Stimulated activated CD4-positive, alpha-beta T cell treated with anti-CD3 and anti-CD28 coated beads, Interleukin-4, amount 100 ng/mL, for 48 hours (primary cell): Measurements from ENCODE around the gene VSIG2.

Experiments
- DNase-seq, 2 donors: peaks; one replicate each; pipeline ENCODE4 v3.0.0-alpha.2; 2020; ENCODE audit warnings: low read depth in 2 of 2

The VSIG2 gene

DNA sequence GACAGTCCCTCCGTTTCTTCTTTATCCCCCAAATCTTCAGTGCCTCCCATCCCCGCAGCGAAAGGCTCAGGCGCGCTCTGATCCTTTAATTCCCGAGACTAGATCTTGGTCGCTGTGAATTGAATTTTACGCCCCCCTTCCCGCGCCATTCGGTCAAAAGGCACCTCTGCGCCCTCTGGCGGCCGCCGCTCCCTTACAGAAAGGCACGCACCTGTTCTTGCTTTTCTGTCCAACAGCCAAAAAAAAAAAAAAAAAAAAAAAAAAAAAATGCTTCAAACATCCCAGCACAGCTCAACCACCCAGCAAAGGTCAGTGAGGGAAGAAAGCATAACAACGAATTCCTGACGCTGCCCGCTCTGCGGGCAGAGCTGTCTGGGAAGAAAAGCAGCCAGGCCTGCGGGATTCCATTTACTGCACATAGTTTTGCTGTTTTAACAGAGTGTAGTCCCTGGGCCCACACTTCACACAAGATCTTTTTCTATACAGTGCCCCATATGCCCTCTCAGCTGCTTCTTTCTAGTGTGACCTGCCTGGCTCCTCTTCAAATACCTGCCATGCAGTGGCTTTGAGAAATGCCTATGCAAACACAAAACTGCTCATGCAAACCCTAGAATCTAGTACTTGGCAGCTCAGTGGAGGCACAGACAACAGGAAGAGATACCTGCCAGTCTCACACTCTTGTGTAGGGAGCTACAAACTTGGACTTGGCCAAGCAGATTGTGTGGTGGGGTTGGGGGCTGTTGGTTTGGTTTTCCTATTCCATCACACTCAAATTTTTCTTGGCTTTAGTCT, 11.3 kb upstream of the VSIG2 start:
- peak; percentile 79 to 84 for DNase-seq

- DNase-seq = peak in 1 of 2 donors; percentile 17
Observed at GRCh38 chr11:124762624-124763155, 10.6 kb upstream of the VSIG2 start.

DNA sequence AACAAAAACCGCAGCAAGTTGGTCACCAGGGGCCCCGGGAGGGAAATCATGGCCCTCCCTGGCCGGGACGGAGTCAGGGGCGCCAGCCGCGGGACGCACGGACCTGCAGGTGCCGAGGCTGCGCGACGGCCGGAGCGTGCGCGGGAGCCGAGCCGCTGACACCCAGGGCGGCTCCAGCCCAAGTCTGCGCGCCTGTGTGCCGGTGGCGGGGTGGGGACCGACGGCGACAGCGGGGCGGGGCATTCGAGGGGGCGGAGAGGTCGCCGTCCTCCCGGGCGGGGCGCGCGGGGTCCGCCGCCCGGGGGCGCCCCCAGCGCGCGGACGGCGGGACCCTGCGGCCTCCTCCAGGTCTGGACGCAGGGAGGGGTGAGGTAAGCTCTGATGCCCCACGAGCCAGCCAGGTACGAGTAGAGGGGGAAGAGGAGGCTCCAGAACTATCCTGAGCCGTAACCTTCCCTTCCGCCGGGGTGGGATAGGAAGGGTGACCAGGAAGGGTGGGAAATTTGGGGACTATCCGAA, 10.1 kb upstream of the VSIG2 start, which contains the start of gene ESAM:
Gene ESAM (minus strand): TSS at position 186 of the 519 bp plus-strand sequence. CDS start 136 bp downstream, at position 50.
- peak; percentile 60 to 64 for DNase-seq

GRCh38 chr11:124761301-124762104, 9.4 kb upstream of the VSIG2 start:
- no peak for DNase-seq

DNA sequence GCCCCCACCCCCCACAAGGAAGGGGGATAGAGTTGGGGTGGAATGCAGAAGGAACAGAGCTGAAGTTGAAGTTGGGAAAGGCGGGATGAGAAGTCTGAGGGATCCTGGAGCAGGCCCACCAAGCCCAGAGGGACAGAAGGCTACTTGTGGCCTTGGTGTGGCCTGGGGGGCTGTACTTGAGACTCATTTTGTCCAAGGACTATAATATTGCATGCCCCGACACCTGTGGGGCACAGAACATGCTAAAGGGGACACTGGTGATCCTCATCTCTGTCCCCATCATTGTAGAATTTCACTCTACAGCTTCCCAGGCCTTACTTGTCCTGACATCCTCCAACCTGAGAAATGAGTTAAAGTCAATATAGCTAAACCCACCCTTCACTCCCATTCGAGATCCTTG, 8.8 kb upstream of the VSIG2 start:
- DNase-seq = no peak

GRCh38 chr11:124760205-124760652, 8.2 kb upstream of the VSIG2 start:
- DNase-seq = no peak

- no peak for DNase-seq
Observed at GRCh38 chr11:124759266-124760204, 7.5 kb upstream of the VSIG2 start.

GRCh38 chr11:124758355-124759265, 6.6 kb upstream of the VSIG2 start:
- DNase-seq = peak; percentile 64 to 65

- DNase-seq = no peak
Observed at GRCh38 chr11:124757320-124757719, 5.3 kb upstream of the VSIG2 start.

GRCh38 chr11:124756753-124757227, 4.7 kb upstream of the VSIG2 start:
- no peak for DNase-seq

DNA sequence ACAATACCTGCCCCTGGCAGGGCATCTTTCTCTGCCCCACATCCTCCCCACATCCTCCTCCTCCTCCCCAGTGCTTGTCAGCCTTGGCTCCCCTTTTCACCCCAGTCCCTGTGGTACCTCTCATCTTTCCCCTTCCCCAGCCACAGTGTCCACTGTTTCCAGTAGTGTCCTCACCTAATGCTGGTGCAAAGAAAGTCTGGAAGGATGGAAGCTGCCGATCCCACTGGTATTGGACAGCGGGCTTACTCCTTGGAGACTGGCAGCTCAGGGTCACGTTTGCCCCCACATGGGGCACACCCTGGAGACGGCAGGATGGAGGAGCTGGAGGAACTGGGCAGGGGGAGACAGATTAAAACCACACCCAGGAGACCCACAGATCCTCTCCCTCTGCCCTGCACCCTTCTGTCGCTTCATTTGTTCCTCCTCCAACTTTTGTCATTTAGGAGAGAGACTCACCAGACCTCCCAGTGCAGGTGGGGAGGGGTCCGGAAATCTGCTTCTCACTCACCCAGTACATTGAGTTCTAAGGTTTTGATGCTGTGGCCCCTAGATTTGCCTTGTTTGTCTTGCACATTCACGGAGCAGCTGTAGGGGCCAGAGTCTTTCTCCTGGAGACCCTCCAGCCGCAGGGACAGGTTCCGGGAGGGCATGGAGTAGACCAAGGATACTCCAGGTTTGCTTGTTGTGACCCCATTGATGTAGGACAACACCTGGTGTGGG, 4.1 kb upstream of the VSIG2 start:
- no peak for DNase-seq

DNA sequence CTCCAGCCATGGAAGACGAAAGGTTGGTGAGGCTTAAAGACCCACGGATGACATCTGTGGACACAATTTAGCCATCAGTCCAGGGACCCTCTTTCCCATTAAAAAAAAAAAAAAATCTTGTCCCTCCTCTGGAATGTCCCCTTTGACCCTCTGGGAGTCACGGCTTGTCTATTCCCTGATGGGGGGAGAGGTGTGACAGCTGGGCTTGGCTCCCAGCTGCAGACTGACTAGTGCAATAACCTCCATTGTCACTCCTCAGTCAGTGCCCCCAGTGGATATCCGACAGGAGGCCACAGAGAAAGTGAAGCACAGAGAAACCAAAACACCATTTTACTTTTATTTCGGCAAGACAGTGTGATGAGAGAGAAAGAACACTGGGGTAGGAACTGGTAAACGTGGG, 2.7 kb upstream of the VSIG2 start:
- no peak for DNase-seq

DNA sequence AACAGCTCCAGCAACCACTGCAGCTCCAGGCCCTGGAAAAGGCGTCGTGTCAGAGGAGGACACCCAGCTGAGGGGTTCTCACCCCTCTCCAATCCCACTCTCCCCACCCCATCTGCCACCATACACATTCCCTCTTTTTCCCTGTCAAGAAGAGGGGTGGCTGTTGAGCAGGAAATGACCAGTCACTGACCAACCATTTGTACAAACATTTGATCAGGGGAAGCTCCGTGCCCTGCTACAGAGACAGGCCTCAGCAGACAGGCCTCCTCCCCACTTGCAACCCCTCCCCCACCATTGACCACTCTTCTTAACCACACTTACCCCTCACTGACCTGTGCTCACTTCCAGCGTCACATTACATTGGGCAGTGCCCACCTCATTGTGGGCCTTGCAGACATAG, 2.3 kb upstream of the VSIG2 start:
- no peak for DNase-seq

DNA sequence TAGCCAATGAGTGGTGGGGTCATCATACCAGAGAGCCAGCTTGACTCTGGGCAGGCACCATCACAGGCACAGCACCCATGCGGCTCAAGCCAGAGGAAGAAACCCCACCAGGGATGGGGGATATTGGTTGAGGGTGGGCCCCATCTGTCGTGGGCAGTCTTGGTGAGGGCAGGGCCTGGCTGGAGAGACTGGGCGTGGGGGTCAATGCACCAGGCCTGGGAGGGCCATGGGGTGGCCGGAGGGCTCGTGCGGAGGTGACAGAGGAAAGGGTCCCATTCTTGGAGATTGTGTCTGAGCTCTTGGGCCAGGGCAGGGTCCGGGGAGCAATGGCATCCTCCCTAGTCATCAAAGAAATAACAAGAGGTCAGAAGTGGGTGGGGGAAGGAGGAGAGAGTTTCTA, 1.6 kb upstream of the VSIG2 start:
- DNase-seq = no peak

DNA sequence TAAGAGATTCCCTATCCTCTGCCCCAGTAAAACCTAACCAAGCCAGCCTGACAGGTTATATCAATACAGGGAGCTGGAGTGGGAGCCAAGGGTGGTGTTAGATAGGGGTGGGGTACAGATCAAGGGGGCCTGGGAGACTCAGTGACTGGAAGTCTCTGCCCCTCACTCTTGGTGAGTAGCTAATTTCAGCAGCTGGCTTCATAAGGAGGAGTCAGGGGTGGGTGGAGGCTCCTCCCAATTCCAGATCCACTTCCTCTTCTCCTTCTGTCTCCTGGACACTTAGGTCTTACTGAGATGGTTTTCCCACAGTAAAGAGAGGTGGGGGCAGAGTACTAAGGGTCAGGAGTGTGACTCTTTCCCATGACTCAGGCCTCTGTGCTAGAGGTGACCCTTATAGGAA, 1.1 kb upstream of the VSIG2 start:
- DNase-seq = no peak

GRCh38 chr11:124752471-124753102, 532 bp upstream of the VSIG2 start:
- DNase-seq = no peak

GRCh38 chr11:124751391-124751740, 689 bp downstream of the VSIG2 start:
- no peak for DNase-seq

DNA sequence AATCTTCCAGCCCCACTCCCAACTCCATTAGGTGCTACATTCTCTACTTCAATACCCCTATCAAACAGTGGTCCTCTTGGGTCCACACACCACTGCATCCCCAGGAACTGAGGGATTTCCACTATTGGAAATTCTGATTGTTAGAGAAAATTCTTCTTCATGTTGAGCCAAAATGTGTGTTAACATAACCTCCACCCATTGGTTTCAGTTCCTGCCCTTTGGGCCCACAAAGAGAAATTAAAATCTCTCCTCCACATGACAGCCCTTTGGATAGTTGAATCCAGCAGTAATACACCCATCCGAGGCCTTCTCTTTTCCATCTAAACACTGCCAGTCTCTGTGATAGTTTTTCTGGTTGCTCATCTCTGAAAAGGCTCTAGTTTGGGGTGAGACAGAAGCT, 2.1 kb downstream of the VSIG2 start:
- no peak for DNase-seq
